Right hindlimb (tissue), 1 donor: ENCODE results near the gene CAMKK1.

Source experiments
- DNase-seq: peaks from one replicate; pipeline ENCODE4 v3.0.0-alpha.2; 2018

Gene CAMKK1

GRCh38 chr17:3895354-3895753 is 2.5 kb upstream of the CAMKK1 start:
- no peak for DNase-seq

GRCh38 chr17:3894911-3895343 is 2.1 kb upstream of the CAMKK1 start:
- no peak for DNase-seq

GRCh38 chr17:3894188-3894587 is 1.3 kb upstream of the CAMKK1 start:
- DNase-seq = no peak

GRCh38 chr17:3893720-3894116 is 865 bp upstream of the CAMKK1 start:
- no peak for DNase-seq

- DNase-seq = peak; percentile 80
Measured at GRCh38 chr17:3892095-3892998, 506 bp downstream of the CAMKK1 start.

- DNase-seq = no peak
Measured at GRCh38 chr17:3891626-3892094, 1.2 kb downstream of the CAMKK1 start.

GRCh38 chr17:3890878-3891219 is 2.0 kb downstream of the CAMKK1 start:
- DNase-seq = no peak

GRCh38 chr17:3890082-3890877 is 2.6 kb downstream of the CAMKK1 start:
- peak; percentile 71 for DNase-seq

GRCh38 chr17:3889325-3890012 is 3.4 kb downstream of the CAMKK1 start:
- DNase-seq = no peak

GRCh38 chr17:3888343-3889171 is 4.3 kb downstream of the CAMKK1 start:
- peak; percentile 93 for DNase-seq

GRCh38 chr17:3887804-3888203 is 5.0 kb downstream of the CAMKK1 start:
- no peak for DNase-seq

GRCh38 chr17:3887394-3887793 is 5.5 kb downstream of the CAMKK1 start:
- DNase-seq = no peak

- DNase-seq = no peak
Measured at GRCh38 chr17:3886776-3887175, 6.1 kb downstream of the CAMKK1 start.

- no peak for DNase-seq
Measured at GRCh38 chr17:3885970-3886369, 6.9 kb downstream of the CAMKK1 start.

- no peak for DNase-seq
Measured at GRCh38 chr17:3885271-3885670, 7.6 kb downstream of the CAMKK1 start.

- DNase-seq = no peak
Measured at GRCh38 chr17:3884188-3884587, 8.7 kb downstream of the CAMKK1 start.

GRCh38 chr17:3882276-3882675 is 10.6 kb downstream of the CAMKK1 start:
- no peak for DNase-seq

GRCh38 chr17:3880983-3881382 is 11.9 kb downstream of the CAMKK1 start:
- no peak for DNase-seq

GRCh38 chr17:3879591-3880417 is 13.0 kb downstream of the CAMKK1 start:
- peak; percentile 40 for DNase-seq

- peak; percentile 90 for DNase-seq
Measured at GRCh38 chr17:3879186-3879585, 13.7 kb downstream of the CAMKK1 start.

GRCh38 chr17:3877220-3877619 is 15.6 kb downstream of the CAMKK1 start:
- DNase-seq = no peak
